ENCODE measurements around the gene NLRC5. TPM values are rescaled to one million over a fixed set of nuclear protein-coding genes. Genes with fewer than 3 reads are reported as not detected.

The NLRC5 gene
- total RNA-seq, 4 donors from 2014 or later: 18.0 to 139 (median 30.6) TPM

GRCh38 chr16:57070424-57070823, 81.1 kb downstream of the NLRC5 start:
- no peak for TF ChIP-seq CTCF (IDR thresholded peaks at IDR 0.05; ENCODE audit: low read depth)

- TF ChIP-seq CTCF (IDR thresholded peaks at IDR 0.05; ENCODE audit: low read depth): no peak
Observed at GRCh38 chr16:57071831-57072582, 82.7 kb downstream of the NLRC5 start.

GRCh38 chr16:57072616-57073275, 83.4 kb downstream of the NLRC5 start:
- TF ChIP-seq CTCF (IDR thresholded peaks at IDR 0.05; ENCODE audit: low read depth): no peak

GRCh38 chr16:57077714-57078113, 88.4 kb downstream of the NLRC5 start:
- no peak for TF ChIP-seq CTCF (IDR thresholded peaks at IDR 0.05; ENCODE audit: low read depth)

GRCh38 chr16:57081744-57082143, 92.4 kb downstream of the NLRC5 start:
- no peak for TF ChIP-seq CTCF (IDR thresholded peaks at IDR 0.05; ENCODE audit: low read depth)

GRCh38 chr16:57082664-57083063, 93.3 kb downstream of the NLRC5 start:
- no peak for TF ChIP-seq CTCF (IDR thresholded peaks at IDR 0.05; ENCODE audit: low read depth)

- TF ChIP-seq CTCF (IDR thresholded peaks at IDR 0.05; ENCODE audit: low read depth): no peak
Observed at GRCh38 chr16:57083485-57084126, 94.2 kb downstream of the NLRC5 start.

Data from subcutaneous adipose tissue (tissue), 4 donors.